Stimulated activated CD4-positive, alpha-beta T cell treated with anti-CD3 and anti-CD28 coated beads, Interleukin-15, amount 100 ng/mL, for 24 hours (primary cell): ENCODE results near the gene POLR2M.

Source experiments
- DNase-seq: peaks from one replicate; pipeline ENCODE4 v3.0.0-alpha.2; 2020

The POLR2M gene

GRCh38 chr15:57743424-57743823, 36.9 kb downstream of the POLR2M start:
- no peak for DNase-seq

- no peak for DNase-seq
Measured at GRCh38 chr15:57746786-57747185, 40.3 kb downstream of the POLR2M start.

GRCh38 chr15:57747206-57747896, 40.8 kb downstream of the POLR2M start:
- peak; percentile 10 for DNase-seq

GRCh38 chr15:57751177-57751800, 44.8 kb downstream of the POLR2M start:
- DNase-seq = no peak

- no peak for DNase-seq
Measured at GRCh38 chr15:57752436-57752835, 45.9 kb downstream of the POLR2M start.

GRCh38 chr15:57752840-57753239, 46.3 kb downstream of the POLR2M start:
- DNase-seq = no peak

- DNase-seq = no peak
Measured at GRCh38 chr15:57756466-57756865, 50.0 kb downstream of the POLR2M start.

GRCh38 chr15:57758560-57758959, 52.0 kb downstream of the POLR2M start:
- DNase-seq = no peak

GRCh38 chr15:57761562-57761961, 55.0 kb downstream of the POLR2M start:
- no peak for DNase-seq

GRCh38 chr15:57762302-57762701, 55.8 kb downstream of the POLR2M start:
- no peak for DNase-seq

- no peak for DNase-seq
Measured at GRCh38 chr15:57763176-57763964, 56.9 kb downstream of the POLR2M start.
